ENCODE measurements around the gene FAM89B. TPM values are rescaled to one million over a fixed set of nuclear protein-coding genes. Genes with fewer than 3 reads are reported as not detected.
A peak's percentile ranks its signal among the peaks of the same experiment; 100 is the strongest.

FAM89B gene
- polyA plus RNA-seq, 1 donor: 25.9 TPM

GRCh38 chr11:65565624-65566453 is 6.5 kb upstream of the FAM89B start:
- peaks cover 5% of the 10 kb centered on the region for H3K36me3 ChIP-seq (ENCODE audit: control insufficient read depth, insufficient read depth, low read length)
- no CpG with 5 or more reads among the region's 7 CpGs for WGBS (ENCODE audit: insufficient coverage, low lambda C conversion rate)
- peaks cover 3% of the 10 kb centered on the region for H3K9me3 ChIP-seq (ENCODE audit: control insufficient read depth, low read depth, low read length)
- peaks cover 15% of the 10 kb centered on the region for H3K4me1 ChIP-seq (ENCODE audit: control insufficient read depth, insufficient read depth, low read length)
- no peaks in the 10 kb centered on the region for H3K27me3 ChIP-seq (ENCODE audit: control insufficient read depth, insufficient read depth, low read length)
- DNase-seq: no peak
- H3K4me3 ChIP-seq (ENCODE audit: low read length): no peak overlapping the region
- H3K27ac ChIP-seq (ENCODE audit: low read length): no peak overlapping the region

- DNase-seq: no peak
- no peaks in the 10 kb centered on the region for H3K27me3 ChIP-seq (ENCODE audit: control insufficient read depth, insufficient read depth, low read length)
- H3K4me3 ChIP-seq (ENCODE audit: low read length): peak overlapping the region; percentile 76
- 0% methylated on average over 2 of the region's 28 CpGs for WGBS (ENCODE audit: insufficient coverage, low lambda C conversion rate)
- H3K4me1 ChIP-seq (ENCODE audit: control insufficient read depth, insufficient read depth, low read length): peaks cover 34% of the 10 kb centered on the region
- peaks cover 3% of the 10 kb centered on the region for H3K9me3 ChIP-seq (ENCODE audit: control insufficient read depth, low read depth, low read length)
- peaks cover 9% of the 10 kb centered on the region for H3K36me3 ChIP-seq (ENCODE audit: control insufficient read depth, insufficient read depth, low read length)
- peak overlapping the region; percentile 95 for H3K27ac ChIP-seq (ENCODE audit: low read length)
Measured at GRCh38 chr11:65569164-65569972, 3.0 kb upstream of the FAM89B start.

- peak within 1 kb of the TSS; percentile 95 for H3K27ac ChIP-seq (ENCODE audit: low read length)
- H3K4me1 ChIP-seq (ENCODE audit: control insufficient read depth, insufficient read depth, low read length): peaks cover 42% of the 10 kb centered on the region
- DNase-seq: peak; percentile 99
- peaks cover 3% of the 10 kb centered on the region for H3K9me3 ChIP-seq (ENCODE audit: control insufficient read depth, low read depth, low read length)
- WGBS (ENCODE audit: insufficient coverage, low lambda C conversion rate): no CpG with 5 or more reads among the region's 89 CpGs
- H3K4me3 ChIP-seq (ENCODE audit: low read length): peak within 1 kb of the TSS; percentile 76
- H3K27me3 ChIP-seq (ENCODE audit: control insufficient read depth, insufficient read depth, low read length): no peaks in the 10 kb centered on the region
- peaks cover 9% of the 10 kb centered on the region for H3K36me3 ChIP-seq (ENCODE audit: control insufficient read depth, insufficient read depth, low read length)
Measured at GRCh38 chr11:65569973-65570918, 2.1 kb upstream of the FAM89B start, which contains the start of gene ZNRD2. ZNRD2 (plus strand) TSS chr11:65570477; CDS start chr11:65570492, 15 bp downstream.

DNA sequence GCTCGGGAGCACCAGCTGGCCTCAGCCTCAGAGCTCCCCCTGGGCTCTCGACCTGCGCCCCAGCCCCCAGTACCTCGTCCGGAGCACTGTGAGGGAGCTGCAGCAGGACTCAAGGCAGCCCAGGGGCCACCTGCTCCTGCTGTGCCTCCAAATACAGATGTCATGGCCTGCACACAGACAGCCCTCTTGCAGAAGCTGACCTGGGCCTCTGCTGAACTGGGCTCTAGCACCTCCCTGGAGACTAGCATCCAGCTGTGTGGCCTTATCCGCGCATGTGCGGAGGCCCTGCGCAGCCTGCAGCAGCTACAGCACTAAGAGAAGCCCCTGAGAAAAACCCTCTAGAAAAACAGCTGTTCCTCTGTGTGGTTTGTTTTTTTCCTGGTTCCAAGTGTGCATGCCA is 918 bp upstream of the FAM89B start:
- Histone ChIP-seq H3K4me3 (ENCODE audit: low read length) (peak overlapping the region; percentile 76), H3K36me3 (ENCODE audit: control insufficient read depth, insufficient read depth, low read length) (peaks cover 9% of the 10 kb centered on the region), H3K9me3 (ENCODE audit: control insufficient read depth, low read depth, low read length) (peaks cover 3% of the 10 kb centered on the region), H3K27ac (ENCODE audit: low read length) (peak overlapping the region; percentile 54), H3K4me1 (ENCODE audit: control insufficient read depth, insufficient read depth, low read length) (peaks cover 50% of the 10 kb centered on the region), H3K27me3 (ENCODE audit: control insufficient read depth, insufficient read depth, low read length) (no peaks in the 10 kb centered on the region)
- DNase-seq: no peak
- no CpG with 5 or more reads among the region's 9 CpGs for WGBS (ENCODE audit: insufficient coverage, low lambda C conversion rate)

- peak overlapping the region; percentile 46 for H3K4me3 ChIP-seq (ENCODE audit: low read length)
Measured at GRCh38 chr11:65571940-65572339, 398 bp upstream of the FAM89B start.

GRCh38 chr11:65573391-65574079 is 1.2 kb downstream of the FAM89B start:
- WGBS (ENCODE audit: insufficient coverage, low lambda C conversion rate): no CpG with 5 or more reads among the region's 22 CpGs
- Histone ChIP-seq H3K9me3 (ENCODE audit: control insufficient read depth, low read depth, low read length) (peaks cover 3% of the 10 kb centered on the region), H3K27me3 (ENCODE audit: control insufficient read depth, insufficient read depth, low read length) (no peaks in the 10 kb centered on the region), H3K27ac (ENCODE audit: low read length) (peak overlapping the region; percentile 17), H3K4me3 (ENCODE audit: low read length) (peak overlapping the region; percentile 46), H3K36me3 (ENCODE audit: control insufficient read depth, insufficient read depth, low read length) (peaks cover 4% of the 10 kb centered on the region), H3K4me1 (ENCODE audit: control insufficient read depth, insufficient read depth, low read length) (peaks cover 71% of the 10 kb centered on the region)
- DNase-seq: no peak

More at GRCh38 chr11:65571940-65572339, 398 bp upstream of the FAM89B start:
- no CpG with 5 or more reads among the region's 11 CpGs for WGBS (ENCODE audit: insufficient coverage, low lambda C conversion rate)
- H3K27ac ChIP-seq (ENCODE audit: low read length): peak overlapping the region; percentile 54
- peak in 1 of 2 donors; percentile 68 for DNase-seq
- H3K36me3 ChIP-seq (ENCODE audit: control insufficient read depth, insufficient read depth, low read length): peaks cover 7% of the 10 kb centered on the region
- peaks cover 55% of the 10 kb centered on the region for H3K4me1 ChIP-seq (ENCODE audit: control insufficient read depth, insufficient read depth, low read length)
- peaks cover 3% of the 10 kb centered on the region for H3K9me3 ChIP-seq (ENCODE audit: control insufficient read depth, low read depth, low read length)
- no peaks in the 10 kb centered on the region for H3K27me3 ChIP-seq (ENCODE audit: control insufficient read depth, insufficient read depth, low read length)

DNA sequence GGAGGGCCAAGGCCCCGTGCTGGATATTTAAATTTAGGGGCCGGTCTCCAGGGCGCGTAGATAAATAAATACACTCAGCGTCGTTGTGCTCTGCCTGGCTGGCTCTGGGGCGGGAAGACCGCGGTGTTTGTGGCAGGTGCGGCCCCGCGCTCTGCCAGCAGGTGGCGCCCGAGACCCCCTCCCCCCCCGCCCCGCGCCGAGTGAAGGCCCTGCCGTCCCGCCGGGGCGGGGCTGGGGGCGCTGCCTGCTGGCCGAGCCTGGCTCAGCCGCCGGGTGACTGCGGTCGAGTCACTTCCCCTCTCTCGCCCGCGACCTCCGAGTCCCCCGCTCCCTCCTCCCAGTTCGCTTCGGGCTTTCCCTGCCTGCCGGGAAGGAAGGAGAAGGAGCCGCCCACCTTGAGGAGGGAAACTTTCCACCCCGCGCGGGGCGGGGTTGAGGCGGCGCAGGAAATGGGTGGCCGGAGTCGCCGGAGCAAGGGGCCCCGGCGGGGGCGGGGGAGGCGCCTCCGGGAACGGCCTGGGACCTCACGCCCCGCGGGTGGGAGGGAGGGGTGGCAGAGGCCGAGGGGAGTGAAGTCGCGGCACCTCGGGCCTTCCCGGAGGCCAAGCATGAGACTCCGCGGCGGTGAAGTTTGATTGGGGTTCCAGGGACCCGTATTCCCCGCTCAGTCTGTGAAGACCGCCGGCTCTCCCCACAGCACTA is 1.9 kb downstream of the FAM89B start:
- Histone ChIP-seq H3K27ac (ENCODE audit: low read length) (peak overlapping the region; percentile 80), H3K36me3 (ENCODE audit: control insufficient read depth, insufficient read depth, low read length) (peaks cover 4% of the 10 kb centered on the region), H3K9me3 (ENCODE audit: control insufficient read depth, low read depth, low read length) (peaks cover 3% of the 10 kb centered on the region), H3K27me3 (ENCODE audit: control insufficient read depth, insufficient read depth, low read length) (no peaks in the 10 kb centered on the region), H3K4me3 (ENCODE audit: low read length) (peak overlapping the region; percentile 48), H3K4me1 (ENCODE audit: control insufficient read depth, insufficient read depth, low read length) (peaks cover 71% of the 10 kb centered on the region)
- peak; percentile 84 to 90 for DNase-seq
- WGBS (ENCODE audit: insufficient coverage, low lambda C conversion rate): no CpG with 5 or more reads among the region's 67 CpGs

DNA sequence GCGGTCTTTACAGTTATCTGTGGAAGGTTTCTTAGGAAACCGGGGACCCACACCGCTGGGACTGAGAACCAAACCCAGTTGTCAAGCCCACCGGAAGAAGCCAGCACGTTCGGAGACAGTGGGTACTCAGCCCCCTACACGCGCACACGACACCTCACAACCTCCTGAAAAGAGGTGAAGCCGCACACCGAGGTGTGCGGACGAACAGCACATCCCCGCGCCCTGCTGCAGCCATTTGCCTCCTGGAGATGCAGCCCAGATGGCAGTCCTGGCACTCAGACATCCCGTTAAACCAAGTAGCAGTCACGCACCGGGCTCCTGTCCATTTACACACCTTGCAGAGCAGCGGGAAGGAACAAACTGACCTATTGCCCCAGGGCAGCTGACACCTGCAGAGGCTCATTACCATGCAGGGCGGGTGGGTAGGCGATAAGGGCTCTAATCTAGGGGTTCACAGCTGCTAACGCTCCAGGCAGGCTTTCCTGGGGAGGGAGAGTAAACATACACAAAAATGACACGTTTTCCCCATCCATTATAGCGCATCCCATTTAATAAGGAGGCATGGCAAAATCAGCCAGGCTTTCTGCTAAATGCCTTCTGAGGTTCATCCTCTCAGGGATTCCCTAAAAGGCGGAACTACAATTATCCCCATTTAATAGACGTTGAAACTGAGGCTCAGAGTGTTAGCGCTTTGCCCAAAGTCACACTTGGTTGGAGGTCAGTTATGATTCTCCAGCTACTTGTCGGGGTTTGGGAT is 2.7 kb downstream of the FAM89B start:
- Histone ChIP-seq H3K9me3 (ENCODE audit: control insufficient read depth, low read depth, low read length) (peaks cover 3% of the 10 kb centered on the region), H3K27me3 (ENCODE audit: control insufficient read depth, insufficient read depth, low read length) (no peaks in the 10 kb centered on the region), H3K27ac (ENCODE audit: low read length) (peak overlapping the region; percentile 80), H3K36me3 (ENCODE audit: control insufficient read depth, insufficient read depth, low read length) (peaks cover 10% of the 10 kb centered on the region), H3K4me3 (ENCODE audit: low read length) (peak overlapping the region; percentile 48), H3K4me1 (ENCODE audit: control insufficient read depth, insufficient read depth, low read length) (peaks cover 71% of the 10 kb centered on the region)
- WGBS (ENCODE audit: insufficient coverage, low lambda C conversion rate): no CpG with 5 or more reads among the region's 28 CpGs
- peak; percentile 82 to 91 for DNase-seq

All from large intestine (tissue), 3 donors.